ENCODE data around the gene FSCN2. TPM values are rescaled to one million over a fixed set of nuclear protein-coding genes. Genes with fewer than 3 reads are reported as not detected.

FSCN2 gene
- total and polyA plus RNA-seq, 7 experiments from 2014 or later, result 0.56 to 1.6 (median 0.70) TPM; not detected in 2

GRCh38 chr17:81552244-81553017, 24.3 kb downstream of the FSCN2 start, which contains the start of gene FAAP100:
TSS of gene FAAP100 (minus strand) at chr17:81552353. CDS start at chr17:81552330, 23 bp downstream.
- DNase-seq (peak; percentile 73 to 92 (median 86)), ATAC-seq (peak; percentile 86)
- H3K9me3 ChIP-seq (ENCODE audit: control insufficient read depth in 2 of 3, low read length in 3 of 3), result no peaks in the 10 kb centered on the region
- Mint-ChIP-seq H3K36me3 (peaks cover 0 to 12% (median 8%) of the 10 kb centered on the region in 5 donors), H3K27me3 (no peaks in the 10 kb centered on the region), H3K9me3 (no peaks in the 10 kb centered on the region), H3K4me3 (peak within 1 kb of the TSS; percentile 88 to 93 (median 90)), H3K27ac (peak within 1 kb of the TSS; percentile 69 to 95 (median 92)), H3K4me1 (peaks cover 16 to 41% (median 36%) of the 10 kb centered on the region in 7 donors)
- ChIA-PET POLR2A (interaction anchor here (0.8 to 6.0 kb wide), 12 partner anchors 10 to 906 kb away, joined by 3 to 65 read pairs (median 6); partner anchors contain the start of genes ACTG1, NARF and SLC38A10), CTCF (interaction anchor here (0.7 to 1.6 kb wide), 5 partner anchors 14 to 300 kb away, joined by 3 to 7 read pairs (median 4); no protein-coding TSS in a partner anchor)
- no peaks in the 10 kb centered on the region for H3K27me3 ChIP-seq (ENCODE audit: control insufficient read depth in 2 of 2, insufficient read depth in 2 of 2, low read length in 2 of 2)
- peaks cover 17% of the 10 kb centered on the region in 2 donors for H3K4me1 ChIP-seq (ENCODE audit: control insufficient read depth in 2 of 2, insufficient read depth in 2 of 2, low read length in 2 of 2)
- intact Hi-C loops (cut with micrococcal nuclease), result loop anchor here (1.0 to 10.0 kb wide), 20 partner anchors 33 to 1290 kb away; partner anchors contain the start of genes ACTG1 (in 2 of the 2), MRPL12 (in 2 of the 2), SLC38A10 (in 2 of the 2) and ARL16 (in 1 of the 2)
- peaks cover 0 to 27% (median 6%) of the 10 kb centered on the region in 3 experiments for H3K36me3 ChIP-seq (ENCODE audit: control insufficient read depth in 2 of 3, insufficient read depth in 3 of 3, low read length in 3 of 3)
- peak within 1 kb of the TSS; percentile 77 for H3K4me3 ChIP-seq (ENCODE audit: low read length)
- peak within 1 kb of the TSS; percentile 95 for H3K27ac ChIP-seq (ENCODE audit: low read depth, low read length)

GRCh38 chr17:81553018-81553615, 24.9 kb downstream of the FSCN2 start:
- Mint-ChIP-seq H3K27me3 (no peaks in the 10 kb centered on the region), H3K36me3 (peaks cover 0 to 17% (median 8%) of the 10 kb centered on the region in 5 donors), H3K4me1 (peaks cover 16 to 41% (median 36%) of the 10 kb centered on the region in 7 donors), H3K4me3 (peak overlapping the region; percentile 88 to 93 (median 90)), H3K27ac (peak overlapping the region; percentile 69 to 95 (median 92)), H3K9me3 (no peaks in the 10 kb centered on the region)
- H3K36me3 ChIP-seq (ENCODE audit: control insufficient read depth in 2 of 3, insufficient read depth in 3 of 3, low read length in 3 of 3), result peaks cover 0 to 27% (median 3%) of the 10 kb centered on the region in 3 experiments
- ATAC-seq (peak; percentile 77), DNase-seq (peak; percentile 34 to 83 (median 75))
- H3K4me1 ChIP-seq (ENCODE audit: control insufficient read depth in 2 of 2, insufficient read depth in 2 of 2, low read length in 2 of 2), result peaks cover 17% of the 10 kb centered on the region in 2 donors
- no peaks in the 10 kb centered on the region for H3K9me3 ChIP-seq (ENCODE audit: control insufficient read depth in 2 of 3, low read length in 3 of 3)
- intact Hi-C loops (cut with micrococcal nuclease), result loop anchor here (1.0 to 10.0 kb wide), 17 partner anchors 34 to 1291 kb away; partner anchors contain the start of genes MRPL12 (in 2 of the 2), SLC38A10 (in 2 of the 2), ACTG1 (in 1 of the 2) and ARL16 (in 1 of the 2)
- POLR2A ChIA-PET, result interaction anchor here (0.8 to 6.0 kb wide), 10 partner anchors 11 to 258 kb away, joined by 3 to 65 read pairs (median 6); partner anchors contain the start of genes ACTG1 and SLC38A10
- peak overlapping the region; percentile 77 for H3K4me3 ChIP-seq (ENCODE audit: low read length)
- CTCF ChIA-PET, result interaction anchor here (0.7 to 1.6 kb wide), 5 partner anchors 14 to 300 kb away, joined by 3 to 7 read pairs (median 4); no protein-coding TSS in a partner anchor
- H3K27me3 ChIP-seq (ENCODE audit: control insufficient read depth in 2 of 2, insufficient read depth in 2 of 2, low read length in 2 of 2), result no peaks in the 10 kb centered on the region
- peak overlapping the region; percentile 95 for H3K27ac ChIP-seq (ENCODE audit: low read depth, low read length)

GRCh38 chr17:81553616-81554181, 25.5 kb downstream of the FSCN2 start:
- Mint-ChIP-seq H3K36me3 (peaks cover 0 to 19% (median 8%) of the 10 kb centered on the region in 5 donors), H3K4me3 (peak overlapping the region; percentile 88 to 93 (median 90)), H3K9me3 (no peaks in the 10 kb centered on the region), H3K27ac (peak overlapping the region; percentile 69 to 95 (median 92)), H3K4me1 (peaks cover 16 to 41% (median 36%) of the 10 kb centered on the region in 7 donors), H3K27me3 (no peaks in the 10 kb centered on the region)
- Histone ChIP-seq H3K36me3 (ENCODE audit: control insufficient read depth in 2 of 3, insufficient read depth in 3 of 3, low read length in 3 of 3) (peaks cover 0 to 30% (median 3%) of the 10 kb centered on the region in 3 experiments), H3K27me3 (ENCODE audit: control insufficient read depth in 2 of 2, insufficient read depth in 2 of 2, low read length in 2 of 2) (no peaks in the 10 kb centered on the region), H3K9me3 (ENCODE audit: control insufficient read depth in 2 of 3, low read length in 3 of 3) (no peaks in the 10 kb centered on the region), H3K27ac (ENCODE audit: low read depth, low read length) (peak overlapping the region; percentile 95), H3K4me1 (ENCODE audit: control insufficient read depth in 2 of 2, insufficient read depth in 2 of 2, low read length in 2 of 2) (peaks cover 17% of the 10 kb centered on the region in 2 donors), H3K4me3 (ENCODE audit: low read length) (peak overlapping the region; percentile 77)
- DNase-seq (no peak), ATAC-seq (no peak)
- ChIA-PET CTCF (no interaction called here), POLR2A (interaction anchor here (3.0 to 6.0 kb wide), 2 partner anchors 35 to 43 kb away, joined by 27 to 65 read pairs; partner anchors contain the start of gene ACTG1)
- intact Hi-C loops (cut with micrococcal nuclease), result loop anchor here (1.0 to 10.0 kb wide), 17 partner anchors 34 to 1291 kb away; partner anchors contain the start of genes MRPL12 (in 2 of the 2), SLC38A10 (in 2 of the 2), ACTG1 (in 1 of the 2) and ARL16 (in 1 of the 2)

DNA sequence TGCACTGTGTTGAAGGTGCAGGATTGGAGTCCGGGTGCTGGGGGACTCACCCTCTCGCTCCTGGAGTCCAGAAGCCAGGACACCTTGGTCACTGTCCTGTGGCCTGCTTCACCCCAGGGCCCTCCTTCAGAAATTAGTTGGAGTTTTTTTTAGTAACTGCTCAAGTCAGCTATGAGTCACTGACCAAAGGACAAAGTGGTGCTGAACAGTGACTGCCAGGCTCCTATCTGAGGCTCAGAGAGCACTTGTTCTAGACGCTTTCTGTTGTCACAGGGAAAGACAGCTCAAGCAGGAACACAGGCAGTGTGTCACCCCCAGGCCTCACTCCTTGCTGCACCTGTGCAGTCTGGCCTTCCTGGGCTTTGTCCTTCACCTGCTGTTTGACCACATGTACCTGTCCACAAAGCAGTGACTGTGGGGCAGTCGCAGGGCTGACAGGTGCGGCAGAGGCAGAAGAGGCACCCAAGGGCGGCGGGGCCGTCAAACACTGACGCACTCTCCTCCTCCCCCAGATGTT, 28.1 kb downstream of the FSCN2 start:
- no peaks in the 10 kb centered on the region for H3K27me3 Mint-ChIP-seq
- ChIA-PET POLR2A (interaction anchor here (0.8 to 6.0 kb wide), 2 partner anchors 14 to 45 kb away, joined by 3 to 65 read pairs; partner anchors contain the start of gene ACTG1), CTCF (interaction anchor here (1.0 kb wide), 1 partner anchor 8 kb away, joined by 4 read pairs; no protein-coding TSS in a partner anchor)
- Histone ChIP-seq H3K9me3 (ENCODE audit: control insufficient read depth in 2 of 3, low read length in 3 of 3) (no peaks in the 10 kb centered on the region), H3K36me3 (ENCODE audit: control insufficient read depth in 2 of 3, insufficient read depth in 3 of 3, low read length in 3 of 3) (peaks cover 0 to 36% (median 0%) of the 10 kb centered on the region in 3 experiments), H3K4me1 (ENCODE audit: control insufficient read depth in 2 of 2, insufficient read depth in 2 of 2, low read length in 2 of 2) (peaks cover 14 to 15% of the 10 kb centered on the region in 2 donors), H3K27ac (ENCODE audit: low read depth, low read length) (no peak overlapping the region), H3K27me3 (ENCODE audit: control insufficient read depth in 2 of 2, insufficient read depth in 2 of 2, low read length in 2 of 2) (no peaks in the 10 kb centered on the region), H3K4me3 (ENCODE audit: low read length) (no peak overlapping the region)
- intact Hi-C loops (cut with micrococcal nuclease), result loop anchor here in 1 of 2 donors (10.0 kb wide), 1 partner anchor 1101 kb away; no protein-coding TSS in a partner anchor
- no peak overlapping the region for H3K4me3 Mint-ChIP-seq
- no peak for DNase-seq
- no peak for ATAC-seq
- no peaks in the 10 kb centered on the region for H3K9me3 Mint-ChIP-seq
- H3K4me1 Mint-ChIP-seq, result peaks cover 11 to 24% (median 21%) of the 10 kb centered on the region in 7 donors
- H3K27ac Mint-ChIP-seq, result no peak overlapping the region
- H3K36me3 Mint-ChIP-seq, result peaks cover 0 to 15% (median 3%) of the 10 kb centered on the region in 5 donors

DNA sequence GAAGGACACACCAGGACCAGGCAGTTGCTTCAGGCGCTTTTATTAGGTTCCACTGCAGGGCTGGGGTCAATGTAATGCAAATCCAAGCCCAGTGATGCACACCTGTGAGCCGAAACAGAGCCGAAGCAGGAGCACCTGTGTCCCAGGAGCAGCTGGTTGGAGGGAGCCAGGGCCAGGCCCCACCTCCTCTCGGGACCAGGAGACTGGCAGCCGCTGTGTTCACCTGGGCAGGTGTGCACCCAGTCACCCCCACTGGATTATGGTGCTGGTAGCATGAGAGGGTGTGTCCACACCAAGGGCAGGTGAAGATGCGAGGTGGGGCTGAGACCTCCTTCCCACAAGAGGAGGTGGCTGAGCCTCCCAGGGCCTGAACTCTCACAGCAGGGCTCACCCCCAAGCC, 28.7 kb downstream of the FSCN2 start:
- Mint-ChIP-seq H3K4me3 (no peak overlapping the region), H3K36me3 (peaks cover 0 to 16% (median 3%) of the 10 kb centered on the region in 5 donors), H3K9me3 (no peaks in the 10 kb centered on the region), H3K27ac (no peak overlapping the region), H3K4me1 (peaks cover 7 to 20% (median 17%) of the 10 kb centered on the region in 7 donors), H3K27me3 (no peaks in the 10 kb centered on the region)
- Histone ChIP-seq H3K4me1 (ENCODE audit: control insufficient read depth in 2 of 2, insufficient read depth in 2 of 2, low read length in 2 of 2) (peaks cover 11 to 12% of the 10 kb centered on the region in 2 donors), H3K27ac (ENCODE audit: low read depth, low read length) (no peak overlapping the region), H3K27me3 (ENCODE audit: control insufficient read depth in 2 of 2, insufficient read depth in 2 of 2, low read length in 2 of 2) (no peaks in the 10 kb centered on the region), H3K36me3 (ENCODE audit: control insufficient read depth in 2 of 3, insufficient read depth in 3 of 3, low read length in 3 of 3) (peaks cover 0 to 42% (median under 1%) of the 10 kb centered on the region in 3 experiments), H3K4me3 (ENCODE audit: low read length) (no peak overlapping the region), H3K9me3 (ENCODE audit: control insufficient read depth in 2 of 3, low read length in 3 of 3) (no peaks in the 10 kb centered on the region)
- ChIA-PET CTCF (no interaction called here), POLR2A (interaction anchor here (0.8 to 1.0 kb wide), 2 partner anchors 10 to 19 kb away, joined by 3 read pairs; no protein-coding TSS in a partner anchor)
- DNase-seq, result no peak
- no peak for ATAC-seq
- intact Hi-C loops (cut with micrococcal nuclease), result loop anchor here in 1 of 2 donors (10.0 kb wide), 1 partner anchor 1102 kb away; no protein-coding TSS in a partner anchor

Data from naive thymus-derived CD4-positive, alpha-beta T cell (primary cell).